ENCODE data around the gene KCND3.

- TF ChIP-seq, protein P1, sequence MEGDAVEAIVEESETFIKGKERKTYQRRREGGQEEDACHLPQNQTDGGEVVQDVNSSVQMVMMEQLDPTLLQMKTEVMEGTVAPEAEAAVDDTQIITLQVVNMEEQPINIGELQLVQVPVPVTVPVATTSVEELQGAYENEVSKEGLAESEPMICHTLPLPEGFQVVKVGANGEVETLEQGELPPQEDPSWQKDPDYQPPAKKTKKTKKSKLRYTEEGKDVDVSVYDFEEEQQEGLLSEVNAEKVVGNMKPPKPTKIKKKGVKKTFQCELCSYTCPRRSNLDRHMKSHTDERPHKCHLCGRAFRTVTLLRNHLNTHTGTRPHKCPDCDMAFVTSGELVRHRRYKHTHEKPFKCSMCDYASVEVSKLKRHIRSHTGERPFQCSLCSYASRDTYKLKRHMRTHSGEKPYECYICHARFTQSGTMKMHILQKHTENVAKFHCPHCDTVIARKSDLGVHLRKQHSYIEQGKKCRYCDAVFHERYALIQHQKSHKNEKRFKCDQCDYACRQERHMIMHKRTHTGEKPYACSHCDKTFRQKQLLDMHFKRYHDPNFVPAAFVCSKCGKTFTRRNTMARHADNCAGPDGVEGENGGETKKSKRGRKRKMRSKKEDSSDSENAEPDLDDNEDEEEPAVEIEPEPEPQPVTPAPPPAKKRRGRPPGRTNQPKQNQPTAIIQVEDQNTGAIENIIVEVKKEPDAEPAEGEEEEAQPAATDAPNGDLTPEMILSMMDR (conservative IDR thresholded peaks at IDR 0.05; ENCODE audit: low read depth, low read length): no peak
- no peak for TF ChIP-seq CEBPB (IDR thresholded peaks at IDR 0.05; ENCODE audit: low read depth, low read length)
- no peak for TF ChIP-seq POLR2A (IDR thresholded peaks at IDR 0.05; ENCODE audit: low read depth, low read length)
- no peak for TF ChIP-seq MAFK (IDR thresholded peaks at IDR 0.05; ENCODE audit: low read depth, low read length)
- no peak for TF ChIP-seq USF2 (IDR thresholded peaks at IDR 0.05; ENCODE audit: low read depth, low read length)
- TF ChIP-seq FOS (IDR thresholded peaks at IDR 0.05; ENCODE audit: low read depth, low read length): no peak
- TF ChIP-seq CHD1 (IDR thresholded peaks at IDR 0.05; ENCODE audit: low read depth, low read length): no peak
- TF ChIP-seq MXI1 (IDR thresholded peaks at IDR 0.05; ENCODE audit: borderline replicate concordance, low read depth, low read length): no peak
Observed at GRCh38 chr1:111992476-111992875, 3.0 kb upstream of the KCND3 start.

All from IMR-90 (cell line).